ENCODE measurements around the gene NIBAN1.
A peak's percentile ranks its signal among the peaks of the same experiment; 100 is the strongest.
"Not testable (repeated sequence)": the region's sequence is repeated elsewhere in the genome, so short reads cannot be mapped to it uniquely, and the experiment has no call there.

The NIBAN1 gene, protein sequence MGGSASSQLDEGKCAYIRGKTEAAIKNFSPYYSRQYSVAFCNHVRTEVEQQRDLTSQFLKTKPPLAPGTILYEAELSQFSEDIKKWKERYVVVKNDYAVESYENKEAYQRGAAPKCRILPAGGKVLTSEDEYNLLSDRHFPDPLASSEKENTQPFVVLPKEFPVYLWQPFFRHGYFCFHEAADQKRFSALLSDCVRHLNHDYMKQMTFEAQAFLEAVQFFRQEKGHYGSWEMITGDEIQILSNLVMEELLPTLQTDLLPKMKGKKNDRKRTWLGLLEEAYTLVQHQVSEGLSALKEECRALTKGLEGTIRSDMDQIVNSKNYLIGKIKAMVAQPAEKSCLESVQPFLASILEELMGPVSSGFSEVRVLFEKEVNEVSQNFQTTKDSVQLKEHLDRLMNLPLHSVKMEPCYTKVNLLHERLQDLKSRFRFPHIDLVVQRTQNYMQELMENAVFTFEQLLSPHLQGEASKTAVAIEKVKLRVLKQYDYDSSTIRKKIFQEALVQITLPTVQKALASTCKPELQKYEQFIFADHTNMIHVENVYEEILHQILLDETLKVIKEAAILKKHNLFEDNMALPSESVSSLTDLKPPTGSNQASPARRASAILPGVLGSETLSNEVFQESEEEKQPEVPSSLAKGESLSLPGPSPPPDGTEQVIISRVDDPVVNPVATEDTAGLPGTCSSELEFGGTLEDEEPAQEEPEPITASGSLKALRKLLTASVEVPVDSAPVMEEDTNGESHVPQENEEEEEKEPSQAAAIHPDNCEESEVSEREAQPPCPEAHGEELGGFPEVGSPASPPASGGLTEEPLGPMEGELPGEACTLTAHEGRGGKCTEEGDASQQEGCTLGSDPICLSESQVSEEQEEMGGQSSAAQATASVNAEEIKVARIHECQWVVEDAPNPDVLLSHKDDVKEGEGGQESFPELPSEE

DNA sequence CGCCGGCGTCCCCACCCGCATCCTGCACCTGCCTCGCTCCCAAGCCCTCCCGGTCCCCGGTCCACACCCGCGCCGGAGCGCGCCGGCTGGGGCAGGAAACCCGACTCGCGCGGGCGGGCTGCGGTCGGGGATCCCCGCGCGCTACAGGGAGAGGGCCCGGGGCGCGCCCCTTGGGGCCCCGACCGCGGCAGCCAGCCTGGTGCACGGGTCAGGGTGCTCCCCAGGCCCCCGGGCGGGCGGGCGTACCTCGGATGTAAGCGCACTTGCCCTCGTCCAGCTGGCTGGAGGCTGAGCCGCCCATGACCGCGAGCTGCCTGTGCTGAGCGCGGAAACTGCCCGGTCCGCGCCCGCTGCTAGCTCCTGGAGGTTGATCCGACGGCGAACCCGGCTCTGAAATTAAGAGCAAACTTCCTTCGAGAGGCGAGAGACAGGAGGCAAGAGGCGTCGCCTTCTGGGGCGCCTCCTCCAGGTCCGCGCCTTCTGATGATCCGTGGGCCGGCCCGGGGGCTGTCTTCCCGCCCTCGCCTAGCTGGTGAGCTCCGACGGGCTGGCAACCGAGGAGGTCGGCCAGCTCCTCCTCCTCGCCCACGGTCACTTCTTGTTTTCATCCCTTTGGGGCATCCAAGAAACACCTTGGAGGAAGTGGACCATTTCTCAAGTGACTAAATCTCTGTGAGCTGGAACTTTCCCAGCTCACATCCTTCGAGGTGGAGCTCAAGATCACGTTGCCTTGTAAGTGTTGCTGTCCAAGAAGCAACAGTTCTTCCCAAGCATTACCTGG lies at the start of gene NIBAN1:
NIBAN1 (minus strand) TSS at position 453 of the 781 bp plus-strand sequence; CDS start at position 301, 152 bp downstream.
- DNase-seq = peak; percentile 69 to 71

DNA sequence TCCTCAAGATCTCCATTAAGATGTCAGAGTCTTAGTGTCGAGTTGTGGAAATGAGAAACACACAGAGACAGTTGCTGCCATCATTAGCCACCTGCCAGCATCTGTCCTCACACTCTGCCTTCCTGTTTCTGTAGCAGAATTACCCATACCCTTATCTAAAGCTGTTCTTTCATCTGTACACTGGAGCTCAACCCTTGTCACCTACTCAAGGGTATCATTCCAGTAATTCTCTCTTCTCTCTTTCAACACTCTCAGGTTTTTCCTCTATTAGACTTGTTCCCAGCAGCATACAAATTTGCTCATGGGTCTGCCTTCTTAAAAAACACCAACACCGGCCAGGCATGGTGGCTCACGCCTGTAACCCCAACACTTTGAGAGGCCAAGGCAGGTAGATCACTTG lies 43.7 kb upstream of the NIBAN1 start:
- DNase-seq = no peak

DNA sequence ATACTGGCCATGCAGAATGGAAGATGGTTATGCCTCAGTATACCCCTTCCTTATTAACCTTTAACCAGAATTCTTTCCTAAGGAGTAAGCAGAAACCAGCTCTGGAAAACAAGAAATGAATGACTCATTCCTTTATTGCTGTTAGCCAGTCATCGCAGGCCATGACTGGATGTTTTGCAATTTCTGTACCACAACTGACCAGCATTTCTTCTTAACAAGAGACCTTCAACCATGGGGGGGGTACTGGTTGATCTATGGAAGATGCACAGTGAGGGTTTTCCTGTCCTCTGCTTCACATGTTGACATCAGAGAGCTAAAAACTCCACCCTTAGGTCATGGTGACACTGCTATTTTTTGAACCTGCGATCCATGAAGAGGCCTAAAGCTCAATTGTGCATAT lies 43.0 kb upstream of the NIBAN1 start:
- DNase-seq = peak in 1 of 2 donors; percentile 13

DNA sequence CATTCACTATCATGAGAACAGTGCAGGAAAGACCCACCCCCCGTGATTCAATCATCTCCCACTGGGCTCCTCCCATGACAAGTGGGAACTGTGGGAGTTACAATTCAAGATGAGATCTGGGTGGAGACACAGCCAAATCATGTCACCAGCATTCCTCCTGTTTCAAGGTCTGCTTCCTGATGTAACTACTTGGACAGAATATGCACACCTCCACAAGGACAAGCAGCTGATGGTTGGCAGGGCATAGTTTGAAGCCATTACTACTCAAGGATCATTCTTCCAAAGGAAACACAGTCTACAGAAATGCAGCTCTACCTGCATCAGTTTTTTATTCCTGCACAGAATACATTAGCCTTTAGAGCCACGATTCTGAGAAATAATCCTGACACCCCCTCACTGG lies 42.6 kb upstream of the NIBAN1 start:
- no peak for DNase-seq

DNA sequence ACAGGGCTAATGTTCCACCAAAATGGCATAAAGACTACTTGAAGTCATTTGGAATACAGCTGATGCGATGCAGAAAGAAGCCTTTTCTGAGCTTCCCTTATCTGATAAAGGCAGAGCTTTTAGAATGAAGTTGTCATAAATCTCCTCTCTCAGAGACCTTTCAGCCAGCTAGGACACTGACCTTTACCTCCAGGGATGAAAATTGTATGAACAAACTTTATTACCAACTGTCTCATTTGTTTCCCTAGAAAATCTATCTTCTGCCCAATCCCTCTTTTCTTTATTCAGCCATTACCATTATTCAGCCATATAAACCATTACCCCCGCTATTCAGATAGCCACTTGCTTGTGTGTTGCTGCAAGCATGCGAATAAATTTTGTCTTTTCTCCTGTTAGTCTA lies 41.3 kb upstream of the NIBAN1 start:
- no peak for DNase-seq

DNA sequence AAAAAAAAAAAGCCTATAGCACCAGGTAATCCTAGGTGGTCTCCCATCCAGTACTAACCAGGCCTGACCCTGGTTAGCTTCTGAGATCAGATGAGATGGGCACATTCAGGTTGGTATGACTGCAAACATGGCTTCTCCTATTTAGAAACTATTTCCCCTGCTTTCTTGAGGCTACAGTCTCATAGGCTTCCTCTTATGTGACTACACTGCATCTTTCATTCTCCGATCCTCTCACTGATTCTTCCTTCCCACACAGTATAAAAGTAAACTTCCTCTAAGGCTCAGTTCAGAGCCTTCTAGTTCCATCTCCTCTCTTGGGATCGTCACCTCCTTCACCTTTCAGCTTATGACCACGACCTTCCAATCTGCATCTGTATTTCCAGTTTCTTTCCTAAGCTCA lies 40.6 kb upstream of the NIBAN1 start:
- DNase-seq = no peak

DNA sequence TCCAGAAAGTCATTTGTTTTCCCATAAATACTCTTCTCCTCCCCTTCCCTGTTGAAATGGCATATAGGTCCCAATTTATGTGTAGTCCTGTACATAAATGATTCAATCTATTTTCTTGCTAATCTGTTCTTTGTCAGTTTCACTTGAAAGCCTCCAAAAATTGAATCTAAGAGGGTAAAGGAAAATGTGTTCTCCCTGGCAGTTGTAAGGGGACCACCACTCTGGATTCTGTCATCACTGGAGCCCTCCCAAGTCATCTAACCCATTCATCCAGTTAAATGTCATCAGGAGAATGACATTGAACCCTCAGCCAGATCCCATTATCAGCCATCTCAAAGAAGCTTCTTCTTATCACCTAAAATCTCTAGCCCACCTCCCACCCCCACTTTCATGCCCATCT lies 36.1 kb upstream of the NIBAN1 start:
- no peak for DNase-seq

DNA sequence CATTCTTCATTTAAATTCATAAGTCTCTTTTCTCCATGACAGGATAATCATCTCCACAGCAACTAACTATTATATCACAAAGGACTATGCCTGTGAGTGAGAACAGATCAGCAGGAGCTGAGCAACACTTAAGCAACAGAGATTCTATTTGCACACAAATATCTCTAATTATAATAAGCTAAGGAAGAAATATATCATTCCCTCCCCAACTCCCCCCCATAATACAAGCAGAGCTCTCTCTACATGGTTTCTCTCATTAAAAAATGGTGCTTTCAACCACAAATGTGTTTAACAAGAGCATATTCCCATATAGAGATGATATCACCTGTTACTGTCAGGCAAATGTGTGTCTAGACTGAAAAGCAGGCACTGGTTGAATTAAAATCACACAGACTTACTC lies 34.5 kb upstream of the NIBAN1 start:
- DNase-seq = no peak

DNA sequence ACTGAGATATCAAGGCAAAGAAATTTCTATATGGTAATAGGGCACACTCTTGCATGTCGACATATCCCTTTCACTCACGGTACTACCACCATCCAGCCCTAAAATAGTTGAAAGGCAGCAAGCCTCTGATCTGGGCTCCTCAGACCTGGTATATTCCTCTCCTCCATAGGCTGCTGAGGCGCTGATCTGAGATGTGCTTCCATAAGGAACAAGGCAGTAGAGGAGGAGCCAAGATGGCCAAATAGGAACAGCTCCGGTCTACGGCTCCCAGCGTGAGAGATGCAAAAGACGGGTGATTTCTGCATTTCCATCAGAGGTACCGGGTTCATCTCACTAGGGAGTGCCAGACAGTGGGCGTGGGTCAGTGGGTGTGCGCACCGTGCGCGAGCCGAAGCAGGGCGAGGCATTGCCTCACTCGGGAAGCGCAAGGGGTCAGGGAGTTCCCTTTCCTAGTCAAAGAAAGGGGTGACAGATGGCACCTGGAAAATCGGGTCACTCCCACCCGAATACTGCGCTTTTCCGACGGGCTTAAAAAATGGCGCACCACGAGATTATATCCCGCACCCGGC lies 27.1 kb upstream of the NIBAN1 start:
- DNase-seq = not testable (repeated sequence)

DNA sequence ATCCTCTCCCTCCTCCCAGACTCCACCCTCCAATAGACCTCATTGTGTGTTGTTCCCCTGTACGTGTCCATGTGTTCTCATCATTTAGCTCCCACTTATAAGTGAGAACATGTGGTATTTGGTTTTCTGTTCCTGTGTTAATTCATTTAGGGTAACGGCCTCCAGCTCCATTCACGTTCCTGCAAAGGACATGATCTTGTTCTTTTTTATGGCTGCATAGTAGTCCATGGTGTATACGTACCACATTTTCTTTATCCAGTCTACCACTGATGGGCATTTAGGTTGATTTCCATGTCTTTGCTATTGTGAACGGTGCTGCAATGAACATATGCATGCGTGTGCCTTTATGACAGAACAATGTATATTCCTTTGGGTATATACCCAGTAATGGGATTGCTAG lies 25.7 kb upstream of the NIBAN1 start:
- DNase-seq = not testable (repeated sequence)

DNA sequence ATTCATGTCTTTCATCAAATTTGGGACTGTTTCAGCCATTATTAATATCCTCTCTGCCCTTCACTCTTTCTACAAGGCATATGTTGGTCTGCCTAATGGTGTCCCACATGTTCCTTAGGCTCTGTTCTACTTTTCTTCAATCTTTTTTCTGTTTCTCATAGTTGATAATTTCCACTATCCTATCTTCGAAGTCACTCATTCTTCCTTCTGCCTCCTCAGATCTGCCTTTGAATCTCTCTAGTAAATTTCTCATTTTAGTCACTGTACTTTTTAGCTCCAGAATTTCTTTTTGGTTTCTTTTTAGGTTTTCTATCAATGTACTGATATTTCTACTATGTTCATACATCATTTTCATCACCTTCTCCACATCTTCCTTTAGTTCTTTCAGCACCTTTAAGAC lies 20.0 kb upstream of the NIBAN1 start:
- DNase-seq = no peak

DNA sequence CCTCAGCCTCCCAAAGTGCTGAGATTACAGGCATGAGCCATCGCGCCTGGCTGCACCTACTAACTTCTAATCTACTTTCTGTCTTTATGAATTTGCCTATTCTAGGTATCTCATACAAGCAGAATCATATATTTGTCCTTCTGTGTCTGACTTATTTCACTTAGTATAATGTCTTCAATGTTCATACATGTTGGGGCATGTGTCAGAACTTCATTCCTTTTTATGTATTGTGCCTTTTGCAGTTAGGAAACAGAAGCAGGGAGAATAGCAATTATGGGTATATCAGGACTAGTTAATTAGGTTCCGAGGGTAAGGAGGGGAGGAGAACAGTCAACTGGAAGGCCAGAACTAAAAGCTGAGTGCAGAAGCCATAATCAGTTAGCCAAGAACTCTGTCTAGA lies 18.0 kb upstream of the NIBAN1 start:
- no peak for DNase-seq

DNA sequence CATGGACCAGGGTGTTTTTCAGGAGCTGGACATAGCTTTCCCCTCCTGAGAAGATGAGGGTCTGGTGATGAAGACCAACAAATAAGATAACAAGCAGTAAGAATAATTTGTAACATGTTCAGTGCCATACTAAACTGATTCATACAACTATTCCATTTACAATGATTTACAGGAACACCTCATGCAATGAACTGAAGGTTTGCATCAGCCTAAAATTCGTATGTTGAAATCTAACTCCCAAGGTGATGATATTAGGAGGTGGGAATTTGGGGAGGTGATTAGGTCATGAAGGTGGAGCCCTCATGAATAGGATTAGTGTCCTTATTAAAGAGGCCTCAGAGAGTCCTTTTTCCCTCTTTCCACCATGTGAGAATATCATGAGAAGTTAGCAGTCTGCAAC lies 15.9 kb upstream of the NIBAN1 start:
- no peak for DNase-seq

DNA sequence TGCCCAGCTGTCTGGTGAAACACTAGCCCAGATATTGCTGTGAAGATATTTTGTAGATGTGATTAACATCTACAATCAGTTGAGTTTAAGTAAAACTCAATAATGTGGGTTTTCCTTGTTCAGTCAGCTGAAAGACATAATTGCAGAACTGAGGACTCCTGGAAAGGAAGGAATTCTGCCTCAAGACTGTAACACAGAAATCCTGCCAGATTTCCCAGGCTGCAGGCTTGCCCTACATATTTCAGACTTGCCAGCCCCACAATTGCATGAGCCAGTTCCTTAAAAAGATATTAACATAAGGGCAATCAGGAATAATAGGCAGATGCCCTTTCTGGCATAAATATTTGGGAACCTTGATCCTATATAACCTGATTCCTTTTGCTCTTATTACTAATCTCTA lies 14.2 kb upstream of the NIBAN1 start:
- DNase-seq = no peak

DNA sequence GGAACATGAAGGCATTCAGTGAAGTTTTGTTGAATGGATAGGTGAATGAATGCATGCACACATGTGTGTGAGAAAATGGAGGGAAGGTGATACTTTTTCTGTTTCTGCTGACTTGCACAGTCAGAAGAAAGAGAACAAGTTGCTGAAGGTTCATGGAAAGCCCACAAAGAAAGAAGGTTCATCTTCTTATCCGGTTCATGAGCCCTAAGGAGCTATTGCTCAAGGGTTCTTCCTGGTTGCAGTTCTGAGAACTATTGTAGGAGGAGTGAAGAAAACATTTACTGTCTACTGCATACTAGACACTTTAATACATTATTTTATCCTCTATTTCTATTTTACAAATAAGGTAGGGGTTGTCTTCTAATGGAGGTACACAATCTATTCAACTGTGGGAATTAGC lies 13.4 kb upstream of the NIBAN1 start:
- DNase-seq = no peak

DNA sequence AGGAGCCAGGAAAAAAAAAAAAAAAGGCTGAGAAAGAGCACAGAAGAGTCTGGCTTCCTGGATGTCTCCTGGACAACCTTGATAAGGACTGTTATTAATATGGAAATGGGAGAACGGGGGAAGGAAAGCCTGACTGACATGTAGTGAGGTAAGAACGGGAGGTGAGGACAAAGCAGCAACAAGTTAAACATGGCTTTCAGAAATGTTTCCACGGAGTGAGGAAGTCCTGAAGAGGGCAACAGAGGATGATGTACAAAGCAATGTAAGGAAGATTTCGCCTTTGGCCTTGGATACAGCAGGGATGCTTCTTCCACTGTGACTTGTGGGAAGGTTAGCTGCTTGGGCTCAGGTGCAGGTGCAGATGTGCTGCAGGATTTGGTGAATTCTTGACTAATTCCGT lies 11.9 kb upstream of the NIBAN1 start:
- no peak for DNase-seq

DNA sequence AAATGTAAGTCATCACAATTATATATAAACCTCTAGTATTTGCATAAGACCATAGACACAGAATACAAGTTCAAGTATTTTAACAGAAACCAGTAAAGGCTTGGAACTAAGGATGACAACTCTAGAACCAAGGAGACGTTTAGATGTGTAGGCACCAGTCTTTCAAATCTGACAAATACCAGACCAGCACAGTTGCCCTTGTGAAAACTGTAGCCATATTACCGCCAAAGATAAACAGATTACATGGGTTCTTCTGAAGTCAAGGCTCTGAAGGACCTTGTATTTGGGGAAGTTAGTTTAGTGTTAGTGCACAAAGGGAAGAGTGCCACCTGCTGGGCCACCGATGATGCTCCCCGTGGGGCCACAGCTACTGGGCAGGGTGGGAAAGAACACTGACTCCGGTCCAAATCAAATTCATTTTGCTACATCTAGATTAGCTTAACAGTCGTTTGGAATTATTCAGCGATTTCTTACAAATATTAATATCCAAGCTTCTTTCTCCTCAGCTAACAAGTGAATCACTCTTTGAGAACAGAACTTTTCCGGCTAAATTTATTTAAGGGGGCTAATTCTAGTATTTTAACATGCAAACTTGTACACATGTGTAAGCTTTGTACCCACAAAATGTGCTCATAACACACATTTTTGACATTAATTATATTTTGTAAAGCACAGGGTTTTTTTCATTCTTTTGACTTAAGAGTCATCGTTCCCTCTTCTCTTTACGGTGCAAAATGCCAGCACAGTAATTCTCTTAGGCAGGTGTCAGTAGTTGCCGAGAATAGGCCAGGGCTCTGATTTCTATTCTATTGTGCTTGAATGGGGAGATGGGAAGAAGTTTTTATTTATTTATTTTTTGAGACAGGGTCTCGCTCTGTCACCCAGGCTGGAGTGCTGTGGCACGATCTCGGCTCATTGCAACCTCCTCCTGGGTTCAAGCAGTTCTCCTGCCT lies 8.0 kb upstream of the NIBAN1 start:
- DNase-seq = peak; percentile 81 to 83

DNA sequence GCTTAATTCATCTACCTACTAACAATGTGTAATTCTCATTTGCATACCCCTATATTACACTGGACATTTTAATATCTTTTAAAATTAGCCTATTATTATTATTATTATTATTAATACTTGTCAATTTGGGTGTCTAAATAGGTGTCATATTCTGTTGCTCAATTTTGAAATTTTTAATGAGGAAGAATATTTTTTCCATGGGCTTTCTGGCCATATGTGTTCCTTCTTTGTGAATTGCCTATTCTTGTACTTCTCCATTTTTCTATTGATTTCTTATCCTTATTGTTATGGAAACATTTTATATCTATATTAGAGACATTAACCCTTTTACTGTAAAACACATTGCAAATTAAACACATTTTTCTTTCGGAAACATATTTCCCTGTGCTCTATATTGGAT lies 6.4 kb upstream of the NIBAN1 start:
- no peak for DNase-seq

DNA sequence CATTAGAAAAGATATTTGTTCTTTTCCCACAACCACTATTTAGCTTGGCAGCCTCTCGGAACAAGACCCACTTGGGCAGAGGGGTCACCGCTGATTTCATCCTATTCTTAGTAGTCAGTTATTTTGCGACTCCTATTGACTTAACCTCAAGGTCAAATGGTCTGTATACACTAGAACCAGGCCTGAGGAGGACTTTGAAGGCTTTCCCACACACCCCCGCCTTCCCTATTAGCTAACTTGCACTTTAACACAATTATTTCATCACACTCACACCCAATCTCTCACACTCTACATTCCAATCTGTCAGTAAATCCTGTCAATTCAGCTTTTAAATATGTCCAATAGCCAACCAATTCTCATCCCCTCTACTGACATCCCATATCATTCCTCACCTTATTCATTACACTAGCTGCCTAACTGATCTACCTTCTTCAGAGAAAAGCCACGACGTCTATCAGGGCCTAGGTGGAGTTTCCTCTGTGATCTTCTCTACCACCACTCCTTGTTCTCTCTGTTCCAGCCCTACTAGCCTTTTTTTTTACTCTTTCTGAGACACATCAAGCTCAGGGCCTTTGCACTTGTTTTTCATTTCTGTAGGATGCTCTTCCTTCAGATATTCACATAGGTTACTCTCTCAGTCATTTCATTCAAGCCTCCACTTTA lies 1.0 kb upstream of the NIBAN1 start:
- peak in 1 of 2 donors; percentile 40 for DNase-seq

DNA sequence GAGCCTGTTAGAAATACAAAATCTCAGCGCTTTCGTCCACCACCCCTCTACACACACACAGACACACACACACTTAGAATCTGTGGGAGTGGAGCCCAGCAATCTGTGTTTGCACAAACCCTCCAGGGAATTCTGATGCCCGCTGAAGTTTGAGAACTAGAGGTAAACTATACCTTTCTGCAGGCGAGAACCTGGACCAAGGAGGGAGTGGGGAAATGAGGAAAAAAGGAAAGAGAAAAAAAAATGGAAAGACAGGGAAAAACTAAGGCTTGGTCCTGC lies 468 bp upstream of the NIBAN1 start:
- no peak for DNase-seq
